ENCODE results near the gene SPNS3. TPM values are rescaled to one million over a fixed set of nuclear protein-coding genes. Genes with fewer than 3 reads are reported as not detected.

The SPNS3 gene
- total RNA-seq, 4 donors from 2014 or later = 0.69 TPM; not detected in 3

GRCh38 chr17:4479982-4480751 lies 46.4 kb downstream of the SPNS3 start:
- Histone ChIP-seq H3K27ac (no peak overlapping the region), H3K27me3 (no peaks in the 10 kb centered on the region), H3K4me1 (no peaks in the 10 kb centered on the region), H3K4me3 (no peak overlapping the region), H3K9me3 (no peaks in the 10 kb centered on the region), H3K36me3 (no peaks in the 10 kb centered on the region)
- intact Hi-C loops (cut with DNase I; ENCODE audit: low total_unique reads) = no loop called here
- no peak for TF ChIP-seq POLR2A (IDR thresholded peaks at IDR 0.05)
- no peak for TF ChIP-seq CTCF (IDR thresholded peaks at IDR 0.05)
- no peak for DNase-seq

- Histone ChIP-seq H3K4me3 (no peak overlapping the region), H3K9me3 (no peaks in the 10 kb centered on the region), H3K4me1 (no peaks in the 10 kb centered on the region), H3K36me3 (no peaks in the 10 kb centered on the region), H3K27ac (no peak overlapping the region), H3K27me3 (no peaks in the 10 kb centered on the region)
- no peak for TF ChIP-seq CTCF (IDR thresholded peaks at IDR 0.05)
- TF ChIP-seq POLR2A (IDR thresholded peaks at IDR 0.05) = no peak
- intact Hi-C loops (cut with DNase I; ENCODE audit: low total_unique reads) = no loop called here
- DNase-seq = no peak
These were observed 47.5 kb downstream of the SPNS3 start for GRCh38 chr17:4480929-4481898.

GRCh38 chr17:4482338-4483011 lies 48.7 kb downstream of the SPNS3 start:
- H3K4me1 ChIP-seq = no peaks in the 10 kb centered on the region
- H3K27me3 ChIP-seq = no peaks in the 10 kb centered on the region
- no peak overlapping the region for H3K4me3 ChIP-seq
- intact Hi-C loops (cut with DNase I; ENCODE audit: low total_unique reads) = no loop called here
- no peaks in the 10 kb centered on the region for H3K36me3 ChIP-seq
- TF ChIP-seq POLR2A (IDR thresholded peaks at IDR 0.05) (no peak), CTCF (IDR thresholded peaks at IDR 0.05) (no peak)
- no peaks in the 10 kb centered on the region for H3K9me3 ChIP-seq
- DNase-seq = no peak
- H3K27ac ChIP-seq = no peak overlapping the region

- H3K4me1 ChIP-seq = no peaks in the 10 kb centered on the region
These were observed 49.5 kb downstream of the SPNS3 start for GRCh38 chr17:4483012-4483840.

More at GRCh38 chr17:4483012-4483840, 49.5 kb downstream of the SPNS3 start:
- no peak for TF ChIP-seq CTCF (IDR thresholded peaks at IDR 0.05)
- TF ChIP-seq POLR2A (IDR thresholded peaks at IDR 0.05) = no peak
- Histone ChIP-seq H3K4me3 (no peak overlapping the region), H3K27ac (no peak overlapping the region), H3K27me3 (no peaks in the 10 kb centered on the region), H3K36me3 (no peaks in the 10 kb centered on the region), H3K9me3 (no peaks in the 10 kb centered on the region)
- no peak for DNase-seq
- intact Hi-C loops (cut with DNase I; ENCODE audit: low total_unique reads) = no loop called here
